Ascending aorta (tissue), 2 donors: Measurements from ENCODE around the gene UBIAD1. TPM values are rescaled to one million over a fixed set of nuclear protein-coding genes. Genes with fewer than 3 reads are reported as not detected.
A peak's percentile ranks its signal among the peaks of the same experiment; 100 is the strongest.

ENCODE experiments used
- DNase-seq, 2 donors: peaks; one replicate each; pipeline ENCODE4 v3.0.0-alpha.2; 2019; ENCODE audit warnings: low spot score in 2 of 2
- H3K27ac ChIP-seq, 2 donors: fragments of 200-600 bp; sonication (generic); one replicate each; pipeline ENCODE4 v1.5.1; 2016 to 2017; ENCODE audit warnings: mild to moderate bottlenecking in 1 of 2
- H3K27me3 ChIP-seq: fragments of 200-600 bp; sonication (generic); one replicate; pipeline ENCODE4 v1.5.1; 2017
- H3K36me3 ChIP-seq, 2 donors: fragments of 200-600 bp; sonication (generic); one replicate each; pipeline ENCODE4 v1.5.1; 2016
- H3K4me1 ChIP-seq, 2 donors: fragments of 200-600 bp; sonication (generic); one replicate each; pipeline ENCODE4 v1.5.1; 2016 to 2017; ENCODE audit warnings: mild to moderate bottlenecking in 1 of 2
- H3K4me3 ChIP-seq, 2 donors: fragments of 200-600 bp; sonication (generic); one replicate each; pipeline ENCODE4 v1.5.1; 2016 to 2017; ENCODE audit warnings: mild to moderate bottlenecking in 1 of 2
- H3K9me3 ChIP-seq, 2 donors: fragments of 200-600 bp; sonication (generic); one replicate each; pipeline ENCODE4 v1.5.1; 2016
- intact Hi-C: fragments of 100-400 bp; cut with DNase I; formaldehyde crosslinking; loops from one replicate; pipeline ENCODE4 v1.15.1; 2023
- total RNA-seq: library from RNA; depleted of rRNA; stranded (reverse); fragments of >200 nt; gene quantifications from one replicate; pipeline ENCODE4 v1.1.0, GENCODE V29; 2016
- TF ChIP-seq, protein P1 (sequence below), 3 experiments: fragments of 200-600 bp in 2 of 3; fragments of 450-650 bp in 1 of 3; sonication (generic) in 2 of 3; IDR thresholded peaks; one replicate each; pipeline ENCODE4 v1.5.1; 2016 to 2019; ENCODE audit warnings: antibody characterized with exemption in 3 of 3, mild to moderate bottlenecking in 1 of 3, moderate library complexity in 1 of 3

UBIAD1 gene
- total RNA-seq, 1 donor from 2014 or later, result 53.0 TPM

DNA sequence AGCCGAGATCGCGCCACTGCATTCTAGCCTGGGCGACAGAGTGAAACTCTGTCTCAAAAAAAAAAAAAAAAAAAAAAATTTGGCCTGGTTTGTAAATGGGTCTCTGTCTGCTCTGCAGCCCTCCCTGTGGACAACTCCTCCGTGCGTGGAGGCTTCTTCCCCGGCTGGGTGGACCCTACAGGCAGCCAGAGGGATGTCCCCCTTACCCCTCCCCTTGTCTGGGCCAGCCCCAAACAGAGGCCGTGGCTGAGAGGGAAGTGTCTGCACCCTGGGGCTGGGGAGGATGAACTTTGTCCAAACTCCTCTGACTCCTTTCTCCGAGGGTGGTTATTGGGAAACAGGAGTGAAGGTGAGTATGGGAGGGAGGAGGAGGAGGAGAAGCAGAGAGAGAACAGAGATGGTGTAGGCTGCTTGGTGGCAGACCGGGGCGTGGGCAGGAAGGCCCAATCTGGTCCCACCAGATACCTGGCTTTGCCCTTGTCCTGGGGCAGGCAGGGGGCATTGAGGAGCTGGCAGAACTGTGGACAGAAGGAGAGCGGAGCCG, 61.3 kb downstream of the UBIAD1 start:
- no peaks in the 10 kb centered on the region for H3K36me3 ChIP-seq

DNA sequence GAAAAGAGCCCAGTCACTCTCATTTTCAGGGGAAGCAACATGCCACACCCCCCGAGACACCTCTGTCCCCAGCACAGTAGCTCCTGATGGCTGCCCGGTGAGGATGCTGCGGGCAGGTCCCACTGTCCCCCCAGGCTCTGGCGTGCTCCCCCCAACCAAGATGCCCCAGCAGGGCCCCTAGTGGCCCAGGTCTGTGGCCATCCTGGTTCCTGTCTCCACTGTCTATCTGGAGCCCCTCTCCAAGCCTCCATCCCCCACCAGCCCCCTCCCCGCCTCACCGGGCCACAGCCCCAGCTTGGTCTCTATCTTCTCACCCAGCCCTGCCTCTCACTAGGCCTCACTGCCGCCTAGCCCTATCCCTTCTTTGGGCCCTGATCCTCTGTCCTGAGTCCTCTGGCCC, 61.8 kb downstream of the UBIAD1 start:
- H3K9me3 ChIP-seq, result no peaks in the 10 kb centered on the region
- TF ChIP-seq, protein P1, sequence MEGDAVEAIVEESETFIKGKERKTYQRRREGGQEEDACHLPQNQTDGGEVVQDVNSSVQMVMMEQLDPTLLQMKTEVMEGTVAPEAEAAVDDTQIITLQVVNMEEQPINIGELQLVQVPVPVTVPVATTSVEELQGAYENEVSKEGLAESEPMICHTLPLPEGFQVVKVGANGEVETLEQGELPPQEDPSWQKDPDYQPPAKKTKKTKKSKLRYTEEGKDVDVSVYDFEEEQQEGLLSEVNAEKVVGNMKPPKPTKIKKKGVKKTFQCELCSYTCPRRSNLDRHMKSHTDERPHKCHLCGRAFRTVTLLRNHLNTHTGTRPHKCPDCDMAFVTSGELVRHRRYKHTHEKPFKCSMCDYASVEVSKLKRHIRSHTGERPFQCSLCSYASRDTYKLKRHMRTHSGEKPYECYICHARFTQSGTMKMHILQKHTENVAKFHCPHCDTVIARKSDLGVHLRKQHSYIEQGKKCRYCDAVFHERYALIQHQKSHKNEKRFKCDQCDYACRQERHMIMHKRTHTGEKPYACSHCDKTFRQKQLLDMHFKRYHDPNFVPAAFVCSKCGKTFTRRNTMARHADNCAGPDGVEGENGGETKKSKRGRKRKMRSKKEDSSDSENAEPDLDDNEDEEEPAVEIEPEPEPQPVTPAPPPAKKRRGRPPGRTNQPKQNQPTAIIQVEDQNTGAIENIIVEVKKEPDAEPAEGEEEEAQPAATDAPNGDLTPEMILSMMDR (IDR thresholded peaks at IDR 0.05), result no peak
- no peak overlapping the region for H3K4me3 ChIP-seq
- no peak for DNase-seq
- H3K4me1 ChIP-seq, result no peaks in the 10 kb centered on the region
- H3K27ac ChIP-seq, result no peak overlapping the region
- H3K27me3 ChIP-seq, result no peaks in the 10 kb centered on the region
- intact Hi-C loops, result no loop called here
- H3K36me3 ChIP-seq, result no peaks in the 10 kb centered on the region

More for the DNA sequence above, 61.3 kb downstream of the UBIAD1 start:
- H3K9me3 ChIP-seq, result no peaks in the 10 kb centered on the region
- no peak overlapping the region for H3K4me3 ChIP-seq
- DNase-seq, result no peak
- H3K27me3 ChIP-seq, result no peaks in the 10 kb centered on the region
- intact Hi-C loops, result no loop called here
- no peak overlapping the region for H3K27ac ChIP-seq
- TF ChIP-seq, protein P1 (IDR thresholded peaks at IDR 0.05), result no peak
- H3K4me1 ChIP-seq, result no peaks in the 10 kb centered on the region

GRCh38 chr1:11335417-11336056, 62.5 kb downstream of the UBIAD1 start:
- DNase-seq, result no peak
- no peaks in the 10 kb centered on the region for H3K27me3 ChIP-seq
- H3K27ac ChIP-seq, result no peak overlapping the region
- no peaks in the 10 kb centered on the region for H3K9me3 ChIP-seq
- TF ChIP-seq, protein P1 (IDR thresholded peaks at IDR 0.05), result no peak
- no peaks in the 10 kb centered on the region for H3K4me1 ChIP-seq
- intact Hi-C loops, result no loop called here
- no peaks in the 10 kb centered on the region for H3K36me3 ChIP-seq
- H3K4me3 ChIP-seq, result no peak overlapping the region

DNA sequence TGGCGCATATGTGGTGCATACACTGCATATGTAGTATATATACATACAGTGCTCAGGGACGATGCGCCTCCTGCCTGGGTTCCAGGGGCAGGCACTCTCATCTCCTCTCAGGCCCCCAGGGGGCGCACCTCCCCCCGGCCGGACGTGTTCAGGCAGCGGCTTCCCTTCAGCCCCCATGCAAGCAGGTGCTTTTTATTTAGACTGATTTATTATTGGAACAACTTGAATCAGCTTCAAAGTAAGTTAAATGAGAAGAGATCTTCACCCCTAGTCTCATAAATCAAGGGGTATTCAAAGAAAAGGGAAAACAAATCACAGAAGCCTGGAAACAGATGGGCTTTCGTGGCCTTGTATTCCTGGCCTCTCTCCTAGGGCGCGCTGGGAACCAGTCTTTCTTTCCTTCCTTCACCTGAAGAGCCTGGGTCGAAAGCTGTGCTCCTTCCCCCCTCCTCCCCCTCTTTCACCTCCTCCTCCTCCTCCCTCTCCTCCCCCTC, 64.6 kb downstream of the UBIAD1 start:
- TF ChIP-seq, protein P1 (IDR thresholded peaks at IDR 0.05), result peak; percentile 10 to 50 (median 28)
- H3K9me3 ChIP-seq, result no peaks in the 10 kb centered on the region
- H3K27me3 ChIP-seq, result no peaks in the 10 kb centered on the region
- H3K4me3 ChIP-seq, result no peak overlapping the region
- no peaks in the 10 kb centered on the region for H3K36me3 ChIP-seq
- no peak overlapping the region for H3K27ac ChIP-seq
- intact Hi-C loops, result no loop called here
- no peaks in the 10 kb centered on the region for H3K4me1 ChIP-seq
- no peak for DNase-seq

Other genes with a start within 250 kb of the UBIAD1 start
- not detected for gene MASP2, start 226.0 kb upstream of the UBIAD1 start, total RNA-seq
- gene SRM, start 213.2 kb upstream of the UBIAD1 start, total RNA-seq, result 175 TPM
- gene EXOSC10, start 173.3 kb upstream of the UBIAD1 start, total RNA-seq, result 38.7 TPM
- 2.0 TPM for gene ANGPTL7, start 83.8 kb upstream of the UBIAD1 start, total RNA-seq
- gene MTOR, start 10.6 kb upstream of the UBIAD1 start, total RNA-seq, result 28.0 TPM
- gene DISP3, start 206.0 kb downstream of the UBIAD1 start, total RNA-seq, result not detected